Measurements from ENCODE around the gene SCGB1D2. TPM values are rescaled to one million over a fixed set of nuclear protein-coding genes. Genes with fewer than 3 reads are reported as not detected.
"Not testable (repeated sequence)": the region's sequence is repeated elsewhere in the genome, so short reads cannot be mapped to it uniquely, and the experiment has no call there.

SCGB1D2 gene, protein sequence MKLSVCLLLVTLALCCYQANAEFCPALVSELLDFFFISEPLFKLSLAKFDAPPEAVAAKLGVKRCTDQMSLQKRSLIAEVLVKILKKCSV
- total RNA-seq = not detected
- long read RNA-seq = 0 reads

GRCh38 chr11:62242021-62242420, at the start of gene SCGB1D2:
Gene SCGB1D2, plus strand, starts transcription at chr11:62242239. Its CDS starts 69 bp downstream, at chr11:62242308.
- intact Hi-C loops (cut with DNase I) = no loop called here
- Histone ChIP-seq H3K27ac (no peak within 1 kb of the TSS), H3K4me3 (no peak within 1 kb of the TSS), H3K27me3 (ENCODE audit: low read depth) (peaks cover 8% of the 10 kb centered on the region), H3K36me3 (no peaks in the 10 kb centered on the region), H3K4me1 (no peaks in the 10 kb centered on the region), H3K9me3 (no peaks in the 10 kb centered on the region)
- DNase-seq (no peak), ATAC-seq (peak in 1 of 2 donors; percentile 29)
- TF ChIP-seq, protein P1, sequence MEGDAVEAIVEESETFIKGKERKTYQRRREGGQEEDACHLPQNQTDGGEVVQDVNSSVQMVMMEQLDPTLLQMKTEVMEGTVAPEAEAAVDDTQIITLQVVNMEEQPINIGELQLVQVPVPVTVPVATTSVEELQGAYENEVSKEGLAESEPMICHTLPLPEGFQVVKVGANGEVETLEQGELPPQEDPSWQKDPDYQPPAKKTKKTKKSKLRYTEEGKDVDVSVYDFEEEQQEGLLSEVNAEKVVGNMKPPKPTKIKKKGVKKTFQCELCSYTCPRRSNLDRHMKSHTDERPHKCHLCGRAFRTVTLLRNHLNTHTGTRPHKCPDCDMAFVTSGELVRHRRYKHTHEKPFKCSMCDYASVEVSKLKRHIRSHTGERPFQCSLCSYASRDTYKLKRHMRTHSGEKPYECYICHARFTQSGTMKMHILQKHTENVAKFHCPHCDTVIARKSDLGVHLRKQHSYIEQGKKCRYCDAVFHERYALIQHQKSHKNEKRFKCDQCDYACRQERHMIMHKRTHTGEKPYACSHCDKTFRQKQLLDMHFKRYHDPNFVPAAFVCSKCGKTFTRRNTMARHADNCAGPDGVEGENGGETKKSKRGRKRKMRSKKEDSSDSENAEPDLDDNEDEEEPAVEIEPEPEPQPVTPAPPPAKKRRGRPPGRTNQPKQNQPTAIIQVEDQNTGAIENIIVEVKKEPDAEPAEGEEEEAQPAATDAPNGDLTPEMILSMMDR (IDR thresholded peaks at IDR 0.05) = no peak

GRCh38 chr11:62193952-62194351, 48.1 kb upstream of the SCGB1D2 start:
- intact Hi-C loops (cut with DNase I) = no loop called here
- ATAC-seq = peak in 1 of 2 donors; percentile 35
- Histone ChIP-seq H3K36me3 (no peaks in the 10 kb centered on the region), H3K4me1 (no peaks in the 10 kb centered on the region), H3K27ac (no peak overlapping the region), H3K4me3 (no peak overlapping the region), H3K9me3 (no peaks in the 10 kb centered on the region), H3K27me3 (ENCODE audit: low read depth) (peaks cover 29% of the 10 kb centered on the region)
- no peak for DNase-seq
- TF ChIP-seq, protein P1 (IDR thresholded peaks at IDR 0.05) = no peak

GRCh38 chr11:62195010-62195409, 47.0 kb upstream of the SCGB1D2 start:
- H3K4me3 ChIP-seq; DNase-seq; H3K36me3 ChIP-seq; intact Hi-C loops (cut with DNase I); ATAC-seq; H3K4me1 ChIP-seq; H3K27ac ChIP-seq; H3K9me3 ChIP-seq: not testable (repeated sequence)
- H3K27me3 ChIP-seq (ENCODE audit: low read depth) = peaks cover 18% of the 10 kb centered on the region

GRCh38 chr11:62195945-62196344, 46.1 kb upstream of the SCGB1D2 start:
- intact Hi-C loops (cut with DNase I) = no loop called here
- Histone ChIP-seq H3K4me1 (no peaks in the 10 kb centered on the region), H3K27me3 (ENCODE audit: low read depth) (peaks cover 10% of the 10 kb centered on the region), H3K4me3 (no peak overlapping the region), H3K36me3 (no peaks in the 10 kb centered on the region), H3K27ac (no peak overlapping the region), H3K9me3 (no peaks in the 10 kb centered on the region)
- DNase-seq (no peak), ATAC-seq (no peak)
- TF ChIP-seq, protein P1 (IDR thresholded peaks at IDR 0.05) = no peak

- H3K36me3 ChIP-seq, H3K9me3 ChIP-seq, H3K4me3 ChIP-seq: not testable (repeated sequence)
These were observed 44.6 kb upstream of the SCGB1D2 start for GRCh38 chr11:62197400-62197799.

GRCh38 chr11:62201376-62201775, 40.7 kb upstream of the SCGB1D2 start:
- intact Hi-C loops (cut with DNase I) = no loop called here
- Histone ChIP-seq H3K27me3 (ENCODE audit: low read depth) (no peaks in the 10 kb centered on the region), H3K9me3 (no peaks in the 10 kb centered on the region), H3K4me1 (no peaks in the 10 kb centered on the region), H3K27ac (no peak overlapping the region), H3K36me3 (no peaks in the 10 kb centered on the region), H3K4me3 (no peak overlapping the region)
- TF ChIP-seq, protein P1 (IDR thresholded peaks at IDR 0.05) = no peak
- ATAC-seq (no peak), DNase-seq (no peak)

More at GRCh38 chr11:62197400-62197799, 44.6 kb upstream of the SCGB1D2 start:
- intact Hi-C loops (cut with DNase I); DNase-seq; ATAC-seq; H3K27me3 ChIP-seq (ENCODE audit: low read depth); H3K27ac ChIP-seq; H3K4me1 ChIP-seq: not testable (repeated sequence)

Data from lower lobe of right lung (tissue), 2 donors.